ENCODE data around the gene PRR36.
"Not testable (repeated sequence)": the region's sequence is repeated elsewhere in the genome, so short reads cannot be mapped to it uniquely, and the experiment has no call there.

The PRR36 gene

DNA sequence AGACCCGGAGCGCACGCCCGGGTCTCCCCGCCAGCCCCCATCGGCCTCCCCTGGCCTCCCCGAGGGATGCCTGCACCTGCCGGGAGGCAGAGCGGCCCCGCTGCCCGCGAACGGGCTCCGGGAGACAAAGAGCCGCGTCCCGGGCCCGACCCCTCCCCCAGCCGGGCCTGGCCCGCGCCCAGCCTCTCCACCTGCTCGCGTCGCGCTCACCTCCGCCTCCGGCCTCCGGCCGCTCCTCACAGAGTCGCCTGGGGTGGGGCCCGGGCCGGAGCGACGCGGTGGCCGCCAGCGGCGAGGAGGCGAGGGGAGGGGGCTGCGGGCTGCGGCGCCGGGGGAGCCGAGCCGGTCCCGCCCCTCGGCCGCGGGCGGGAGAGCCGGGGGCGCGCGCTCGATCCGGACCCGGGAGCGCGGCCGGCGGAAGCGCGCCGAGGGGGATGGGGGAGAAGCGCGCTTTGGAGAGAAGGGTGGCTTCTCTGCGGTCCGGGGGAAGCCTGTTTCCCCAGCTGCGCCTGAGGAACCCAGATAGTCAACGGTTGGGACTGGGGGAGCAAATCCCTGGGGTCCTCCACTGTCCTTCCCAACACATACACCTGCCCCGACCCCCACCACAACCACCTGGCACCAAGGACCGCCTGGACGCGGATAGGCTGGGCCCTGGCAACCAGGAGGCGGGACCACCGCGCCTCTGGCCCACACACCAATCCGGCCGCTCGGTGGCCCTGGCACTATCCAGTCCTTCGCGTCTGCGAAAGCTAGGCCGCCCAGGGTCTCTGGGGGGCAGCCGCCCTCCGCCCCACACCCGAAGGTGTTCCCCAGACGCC is at the start of gene PRR36:
TSS of gene PRR36 (minus strand) at position 315 of the 821 bp plus-strand sequence. CDS start 701 bp downstream, outside the sequence.
- DNase-seq (ENCODE audit: low read depth), result no peak

DNA sequence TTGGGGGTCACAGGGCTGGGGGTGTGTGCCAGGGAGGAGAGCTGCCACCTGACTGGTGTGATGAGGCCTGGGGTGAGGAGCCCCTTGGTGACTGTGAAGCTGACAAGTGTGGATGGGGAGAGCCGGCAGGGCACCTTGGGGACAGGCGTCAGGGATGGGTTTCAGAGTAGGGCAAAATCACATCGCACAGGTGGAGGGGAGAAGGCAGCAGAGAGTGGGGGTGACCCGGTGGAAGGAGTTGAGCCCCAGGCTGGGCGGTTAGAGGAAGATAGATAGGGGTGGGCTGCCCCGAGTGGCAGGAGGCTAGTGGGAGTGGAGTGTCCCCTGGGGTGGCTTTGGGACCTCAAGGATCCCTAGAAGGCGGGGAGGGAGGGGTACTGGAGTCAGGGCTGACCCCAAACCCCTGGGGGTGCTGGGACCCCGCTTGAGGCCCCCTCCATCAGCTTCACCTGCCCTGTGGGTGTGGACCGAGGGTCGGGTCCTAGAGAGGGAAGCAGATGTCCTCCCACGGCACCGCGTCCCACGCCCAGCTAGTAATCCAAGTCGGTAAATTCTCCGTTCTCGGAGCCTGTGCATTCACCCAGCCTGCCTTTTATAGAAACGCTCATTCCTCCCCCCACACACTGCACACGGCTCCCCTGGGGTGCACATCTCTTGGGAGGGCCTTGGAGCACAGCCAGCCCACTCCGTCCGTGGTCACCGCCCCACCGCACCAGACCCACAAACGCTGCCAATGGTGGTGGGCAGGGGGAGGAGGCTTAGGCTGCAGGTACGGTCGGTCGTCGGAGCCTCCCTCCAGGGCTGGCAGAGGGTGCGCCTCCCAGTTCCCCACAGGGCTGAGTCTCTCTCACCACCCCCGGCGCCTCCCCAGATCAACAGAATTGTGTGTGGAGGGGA is 49.4 kb upstream of the PRR36 start:
- no peak for DNase-seq (ENCODE audit: low read depth)

DNA sequence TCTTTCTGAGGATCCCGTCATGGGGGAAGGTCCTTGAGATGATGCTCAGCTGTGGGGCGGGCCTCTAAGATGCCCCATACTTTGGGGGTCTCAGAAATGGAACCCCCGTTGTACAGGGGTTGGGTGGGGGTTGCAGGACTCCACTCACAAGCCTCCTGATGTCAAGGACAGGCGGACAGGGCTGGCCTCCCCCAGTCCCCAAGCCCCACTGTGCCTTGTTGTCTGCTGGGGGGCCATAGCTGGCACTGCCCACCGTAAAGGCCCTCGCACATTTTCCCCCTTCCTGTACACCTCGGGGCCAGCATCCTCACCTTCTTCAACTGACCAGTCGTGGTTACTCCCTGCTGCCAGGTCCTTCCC is 48.6 kb upstream of the PRR36 start:
- no peak for DNase-seq (ENCODE audit: low read depth)

DNA sequence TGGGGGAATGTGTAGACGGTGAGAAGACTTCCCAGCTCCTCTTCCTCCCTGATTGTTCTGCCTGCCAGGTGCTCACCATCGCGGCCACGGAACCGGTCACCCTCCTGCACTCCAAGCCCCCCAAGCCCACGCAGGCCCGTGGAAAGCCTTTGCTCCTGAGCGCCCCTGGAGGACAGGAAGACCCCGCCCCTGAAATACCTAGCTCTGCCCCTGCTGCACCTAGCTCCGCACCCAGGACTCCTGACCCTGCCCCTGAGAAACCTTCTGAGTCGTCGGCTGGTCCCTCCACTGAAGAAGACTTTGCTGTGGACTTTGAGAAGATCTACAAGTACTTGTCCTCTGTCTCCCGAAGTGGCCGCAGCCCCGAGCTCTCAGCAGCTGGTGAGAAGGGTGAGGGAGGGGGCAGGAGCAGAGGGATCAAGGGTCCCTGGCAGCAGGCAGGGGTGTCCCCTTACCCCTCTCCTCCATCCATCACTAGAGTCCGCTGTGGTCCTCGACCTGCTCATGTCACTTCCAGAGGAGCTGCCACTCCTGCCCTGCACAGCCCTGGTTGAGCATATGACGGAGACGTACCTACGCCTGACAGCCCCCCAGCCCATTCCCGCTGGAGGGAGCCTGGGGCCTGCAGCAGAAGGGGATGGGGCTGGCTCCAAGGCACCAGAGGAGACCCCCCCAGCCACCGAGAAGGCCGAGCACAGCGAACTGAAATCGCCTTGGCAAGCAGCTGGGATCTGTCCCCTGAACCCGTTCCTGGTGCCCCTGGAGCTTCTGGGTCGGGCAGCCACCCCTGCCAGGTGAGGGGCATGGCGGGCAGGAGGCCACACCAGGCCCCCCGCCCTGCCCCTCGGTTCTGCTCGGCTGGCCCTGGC is 48.0 kb upstream of the PRR36 start:
- DNase-seq (ENCODE audit: low read depth), result no peak

DNA sequence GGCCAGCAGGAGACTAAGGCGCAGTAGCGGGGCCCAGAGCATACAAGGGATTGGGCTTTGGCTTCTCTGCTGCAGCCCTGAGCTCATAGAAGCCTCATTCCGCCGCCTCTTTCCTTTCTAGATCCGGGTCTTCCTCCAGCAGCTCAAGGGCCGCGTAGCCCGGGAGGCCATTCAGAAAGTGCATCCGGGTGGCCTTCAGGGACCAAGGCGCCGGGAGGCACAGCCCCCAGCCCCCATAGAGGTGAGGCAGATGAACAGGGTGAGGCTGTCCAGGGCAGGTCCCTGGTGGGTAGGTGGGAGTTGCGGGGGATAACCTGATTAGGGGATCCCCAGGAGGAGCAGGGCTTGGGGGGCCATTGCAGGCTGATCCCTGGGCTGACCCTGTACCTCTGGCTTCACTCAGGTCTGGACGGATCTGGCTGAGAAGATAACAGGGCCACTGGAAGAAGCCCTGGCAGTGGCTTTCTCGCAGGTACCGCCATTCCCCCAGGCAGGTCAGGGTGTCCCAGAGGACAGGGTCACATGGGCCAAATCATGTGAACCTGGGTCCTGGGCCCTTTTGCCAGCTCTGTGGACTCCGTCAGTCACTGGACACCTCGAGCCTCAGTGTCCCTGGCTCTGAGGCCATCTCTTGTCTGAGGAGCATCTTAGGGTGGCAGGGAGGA is 47.2 kb upstream of the PRR36 start:
- DNase-seq (ENCODE audit: low read depth), result no peak

DNA sequence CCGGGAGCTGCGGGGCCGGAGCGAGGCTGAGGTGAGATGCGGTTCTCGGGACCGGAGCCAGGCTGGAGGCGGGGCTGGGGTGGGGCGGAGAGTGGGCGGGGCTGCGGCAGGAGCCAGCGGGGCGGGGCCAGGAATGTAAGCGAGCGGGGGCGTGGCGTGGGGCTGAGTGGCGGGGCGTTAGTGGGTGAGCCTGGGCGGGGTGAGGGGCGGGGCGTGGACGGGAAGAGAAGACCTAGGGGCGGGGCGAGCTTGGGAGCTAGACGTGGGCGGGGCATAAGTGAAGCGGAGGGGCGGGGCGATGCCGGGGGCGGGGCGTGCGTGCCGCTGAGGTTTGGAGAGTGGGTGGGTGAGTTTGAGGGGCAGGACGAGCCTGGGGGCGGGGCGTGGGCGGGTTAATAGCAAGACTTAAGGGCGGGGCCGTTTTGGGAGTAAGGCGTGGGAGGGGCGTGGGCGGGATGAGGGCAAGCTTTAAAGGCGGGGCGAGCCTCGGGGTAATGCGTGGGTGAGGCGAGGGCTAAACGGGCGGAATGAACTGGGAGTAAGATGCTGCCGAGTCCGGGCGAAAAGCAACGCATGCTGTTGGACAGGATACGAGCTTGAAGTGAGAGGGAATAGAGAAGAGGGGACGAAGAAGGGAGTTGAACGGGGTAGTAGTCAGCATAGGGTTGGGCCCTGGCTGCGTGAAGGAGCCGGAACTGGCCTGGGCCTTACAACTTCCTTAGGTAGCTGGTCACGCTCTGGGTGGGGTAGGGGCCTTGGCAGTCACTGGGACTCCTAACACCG is 46.5 kb upstream of the PRR36 start:
- peak; percentile 78 for DNase-seq (ENCODE audit: low read depth)

DNA sequence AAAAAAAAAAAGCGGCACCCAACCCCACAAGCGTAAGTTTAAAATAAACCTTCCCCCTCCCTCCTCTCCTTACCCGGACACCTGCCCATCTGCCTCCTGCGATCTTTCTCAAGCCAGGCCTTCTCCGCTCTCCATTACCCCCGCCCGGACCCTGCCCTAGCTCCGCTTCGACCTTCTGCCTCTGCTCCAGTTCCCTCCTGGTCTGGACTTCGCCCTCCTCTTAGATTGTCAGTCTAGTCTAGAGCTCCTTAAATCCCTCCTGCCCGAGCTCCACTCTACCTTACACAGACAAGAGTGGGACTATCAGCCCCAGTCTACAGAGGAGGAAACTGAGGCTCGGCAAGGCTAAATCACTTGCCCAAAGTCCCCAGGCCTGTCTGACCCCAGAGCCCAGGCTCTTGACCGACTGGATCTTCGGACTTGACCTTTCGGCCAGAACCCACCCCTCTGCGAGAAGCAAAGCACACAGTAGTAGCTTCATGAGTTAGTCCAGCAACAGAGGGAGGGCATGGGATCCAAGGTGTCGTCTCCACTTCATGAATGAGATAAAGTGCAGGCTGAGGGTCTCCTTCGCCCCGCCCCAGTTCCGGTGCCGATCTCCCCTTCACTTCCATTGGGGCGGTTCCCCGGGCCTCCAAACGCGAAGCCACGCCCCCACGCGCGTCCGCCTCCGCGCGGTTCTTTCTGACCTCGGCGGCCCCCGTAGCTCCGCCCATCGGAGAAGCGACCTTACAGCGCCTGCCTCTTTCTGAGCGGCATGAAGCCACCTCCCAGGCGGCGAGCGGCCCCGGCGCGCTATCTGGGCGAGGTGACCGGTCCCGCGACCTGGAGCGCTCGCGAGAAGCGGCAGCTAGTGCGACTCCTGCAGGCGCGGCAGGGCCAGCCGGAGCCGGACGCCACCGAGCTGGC is 45.7 kb upstream of the PRR36 start, which contains the start of gene SNAPC2:
TSS of gene SNAPC2 (plus strand) at position 729 of the 909 bp plus-strand sequence. CDS start at position 758, 29 bp downstream.
- peak; percentile 79 for DNase-seq (ENCODE audit: low read depth)

DNA sequence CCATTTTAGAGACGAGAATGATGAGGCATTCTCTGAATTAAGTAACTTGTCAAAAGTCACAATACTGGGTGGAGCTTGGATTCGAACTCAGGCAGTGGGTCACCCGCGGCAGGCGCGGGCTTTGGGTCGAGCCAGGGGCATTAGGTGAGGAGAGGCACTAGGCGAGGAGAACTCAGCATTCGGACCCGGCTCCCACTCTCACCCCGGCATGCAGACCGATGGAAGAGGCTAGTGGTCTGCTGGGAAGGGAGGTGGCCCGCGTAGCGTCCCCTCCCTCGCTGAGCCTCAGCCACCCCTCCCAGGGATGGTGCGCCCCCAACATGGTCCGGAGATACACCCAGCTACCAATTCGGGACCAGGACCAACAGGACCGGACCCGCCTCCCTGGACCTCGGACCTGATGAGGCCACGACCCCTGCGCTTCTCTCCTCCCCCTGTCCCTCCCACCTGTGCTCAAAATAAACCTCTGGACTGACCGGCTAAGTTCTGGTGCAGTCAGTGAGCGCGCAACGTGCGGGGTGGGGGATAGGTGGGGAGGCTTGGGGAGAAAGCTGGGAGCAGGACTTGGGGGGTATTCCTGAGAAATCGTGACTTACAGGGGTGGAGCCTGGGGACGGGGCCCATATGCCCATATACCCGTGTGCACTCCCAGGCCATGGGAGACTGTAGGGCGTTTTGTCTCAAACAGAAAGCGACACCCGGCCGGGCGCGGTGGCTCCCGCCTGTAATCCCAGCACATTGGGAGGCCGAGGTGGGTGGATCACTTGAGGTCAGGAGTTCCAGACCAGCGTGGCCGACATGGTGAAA is 44.6 kb upstream of the PRR36 start:
- DNase-seq (ENCODE audit: low read depth), result no peak

DNA sequence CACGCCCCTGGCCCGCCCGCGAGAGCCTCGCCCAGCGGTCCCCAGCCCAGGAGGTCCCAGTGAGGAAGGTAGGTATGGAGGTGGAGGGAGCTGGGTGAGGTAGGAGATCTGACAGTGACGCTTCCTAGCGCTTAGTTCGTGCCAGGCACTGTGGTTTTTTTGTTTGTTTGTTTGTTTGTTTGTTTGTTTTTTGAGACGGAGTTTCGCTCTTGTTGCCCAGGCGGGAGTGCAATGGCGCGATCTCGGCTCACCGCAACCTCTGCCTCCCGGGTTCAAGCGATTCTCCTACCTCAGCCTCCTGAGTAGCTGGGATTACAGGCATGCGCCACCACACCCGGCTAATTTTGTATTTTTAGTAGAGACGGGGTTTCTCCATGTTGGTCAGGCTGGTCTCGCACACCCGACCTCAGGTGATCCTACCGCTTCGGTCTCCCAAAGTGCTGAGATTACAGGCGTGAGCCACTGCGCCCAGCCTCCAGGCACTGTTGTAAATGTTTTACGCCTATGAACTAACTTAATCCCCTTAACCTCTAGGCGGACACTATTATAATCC is 43.9 kb upstream of the PRR36 start:
- not testable (repeated sequence) for DNase-seq (ENCODE audit: low read depth)

DNA sequence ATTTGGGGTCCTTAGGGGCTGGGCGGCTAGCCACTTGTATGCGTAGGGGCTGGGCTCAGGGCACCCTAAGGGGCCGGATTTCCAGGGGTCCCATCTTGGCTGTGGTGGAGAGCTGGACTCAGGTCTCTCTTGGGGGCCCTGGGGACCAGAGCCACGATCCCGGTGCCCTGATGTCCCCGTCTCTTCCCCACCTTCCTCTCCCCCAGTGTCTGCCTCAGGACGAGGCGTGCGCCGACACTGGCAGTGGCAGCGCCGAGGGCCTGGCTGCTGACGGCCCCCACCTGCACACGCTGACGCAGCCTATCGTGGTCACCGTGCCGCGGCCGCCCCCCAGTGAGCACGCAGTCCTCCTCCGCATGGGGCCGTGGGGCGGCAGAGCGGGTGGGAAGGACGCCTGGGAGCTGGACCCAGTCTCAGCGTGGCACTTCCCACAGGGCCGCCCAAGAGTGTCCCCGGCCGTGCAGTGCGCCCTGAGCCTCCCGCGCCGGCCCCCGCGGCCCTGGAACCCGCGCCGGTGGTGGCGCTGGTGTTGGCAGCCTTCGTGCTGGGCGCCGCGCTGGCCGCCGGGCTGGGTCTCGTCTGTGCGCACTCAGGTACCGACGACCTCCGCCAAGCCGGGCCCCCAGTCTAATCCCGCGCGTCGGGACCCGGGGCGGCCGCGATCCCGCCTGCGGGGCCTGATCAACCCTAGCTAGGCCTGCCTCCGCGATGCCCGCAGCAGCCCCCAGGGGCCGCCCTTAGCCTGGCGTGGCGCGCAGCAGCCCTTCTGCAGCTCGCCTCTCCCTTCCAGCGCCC is 43.3 kb upstream of the PRR36 start:
- DNase-seq (ENCODE audit: low read depth), result no peak

DNA sequence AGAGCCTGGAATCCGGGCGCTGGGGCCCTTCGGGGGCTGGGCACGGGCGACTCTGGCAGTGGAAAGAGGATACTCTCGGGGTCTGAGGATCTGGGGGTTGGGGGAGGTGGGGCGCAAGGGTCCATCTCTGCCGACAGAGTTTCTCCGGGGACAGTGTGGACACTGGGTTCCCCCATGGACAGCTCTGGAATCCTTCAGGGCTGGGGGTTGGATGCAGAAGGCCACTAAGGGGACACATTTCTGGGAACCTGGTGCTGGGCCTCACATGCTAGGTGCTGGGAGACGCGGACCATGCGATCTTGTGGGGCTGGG is 42.7 kb upstream of the PRR36 start:
- no peak for DNase-seq (ENCODE audit: low read depth)

DNA sequence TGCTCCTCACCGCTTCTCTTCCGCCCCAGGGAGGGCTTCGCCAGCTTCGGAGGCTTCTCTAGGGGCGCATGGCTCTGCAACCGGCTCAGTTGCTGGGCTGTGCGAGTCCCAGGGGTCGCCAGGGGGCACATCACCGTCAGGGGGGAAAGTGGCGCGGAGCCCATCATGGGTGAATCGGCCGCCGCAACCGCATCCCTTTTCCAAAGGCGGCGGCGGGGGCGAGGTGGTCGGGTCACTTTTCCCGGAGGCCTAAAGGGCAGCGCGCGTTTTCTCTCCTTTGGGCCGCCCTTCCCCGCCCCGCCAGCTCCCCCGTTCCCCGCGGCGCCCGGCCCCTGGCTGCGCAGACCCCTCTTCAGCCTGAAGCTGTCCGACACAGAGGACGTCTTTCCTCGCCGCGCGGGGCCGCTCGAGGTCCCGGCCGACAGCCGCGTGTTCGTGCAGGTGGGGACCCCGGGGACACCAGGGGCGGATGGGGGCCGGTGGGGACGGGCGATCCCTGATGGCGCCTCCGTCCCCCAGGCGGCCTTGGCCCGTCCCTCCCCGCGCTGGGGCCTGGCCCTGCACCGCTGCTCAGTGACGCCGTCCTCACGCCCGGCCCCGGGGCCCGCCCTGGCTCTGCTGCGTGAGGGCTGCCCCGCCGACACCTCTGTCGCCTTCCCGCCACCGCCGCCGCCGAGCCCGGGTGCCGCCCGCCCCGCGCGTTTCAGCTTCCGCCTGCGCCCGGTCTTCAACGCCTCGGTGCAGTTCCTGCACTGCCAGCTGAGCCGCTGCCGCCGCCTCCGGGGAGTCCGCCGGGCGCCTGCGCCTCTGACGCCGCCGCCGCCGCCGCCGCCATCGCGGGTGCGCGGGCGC is 42.1 kb upstream of the PRR36 start:
- DNase-seq (ENCODE audit: low read depth), result no peak

DNA sequence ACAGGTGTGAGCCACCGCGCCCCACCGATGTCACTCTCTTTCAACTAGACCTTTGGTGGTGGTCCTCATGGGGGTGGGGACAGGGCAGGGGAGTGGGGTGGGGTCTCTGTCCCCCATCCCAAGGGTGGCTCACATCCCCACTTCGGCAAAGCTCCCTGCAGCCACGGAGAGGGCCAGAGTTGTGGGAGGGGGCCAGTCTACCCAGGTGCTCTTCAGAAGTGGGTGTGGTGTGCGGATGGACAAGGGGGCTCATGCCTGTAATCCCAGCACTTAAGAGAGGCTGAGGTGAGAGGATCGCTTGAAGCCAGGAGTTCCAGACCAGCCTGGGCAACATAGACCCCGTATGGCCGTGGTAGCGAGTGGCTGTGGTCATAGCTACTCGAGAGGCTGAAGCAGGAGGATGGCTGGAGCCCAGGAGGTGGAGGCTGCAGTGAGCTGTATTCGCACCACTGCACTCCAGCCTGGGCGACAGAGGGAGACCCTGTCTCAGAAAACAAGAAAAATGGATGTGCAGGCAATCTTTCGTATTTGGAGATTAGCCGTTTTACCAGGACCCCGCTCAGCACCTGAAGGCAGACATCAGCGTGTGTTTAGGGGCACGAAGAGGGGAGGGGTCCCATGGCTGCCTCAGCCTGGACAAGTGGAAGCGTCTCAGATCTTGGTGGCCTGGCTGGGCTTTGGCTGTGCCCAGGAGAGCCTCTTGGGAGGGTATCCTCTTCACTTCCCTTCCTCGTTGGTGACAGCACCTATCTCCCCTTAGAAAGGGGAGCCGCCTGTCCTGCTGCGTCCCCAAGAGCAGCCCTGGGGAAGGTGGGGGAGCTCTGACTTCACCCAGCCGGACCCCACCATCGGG is 41.3 kb upstream of the PRR36 start:
- no peak for DNase-seq (ENCODE audit: low read depth)

DNA sequence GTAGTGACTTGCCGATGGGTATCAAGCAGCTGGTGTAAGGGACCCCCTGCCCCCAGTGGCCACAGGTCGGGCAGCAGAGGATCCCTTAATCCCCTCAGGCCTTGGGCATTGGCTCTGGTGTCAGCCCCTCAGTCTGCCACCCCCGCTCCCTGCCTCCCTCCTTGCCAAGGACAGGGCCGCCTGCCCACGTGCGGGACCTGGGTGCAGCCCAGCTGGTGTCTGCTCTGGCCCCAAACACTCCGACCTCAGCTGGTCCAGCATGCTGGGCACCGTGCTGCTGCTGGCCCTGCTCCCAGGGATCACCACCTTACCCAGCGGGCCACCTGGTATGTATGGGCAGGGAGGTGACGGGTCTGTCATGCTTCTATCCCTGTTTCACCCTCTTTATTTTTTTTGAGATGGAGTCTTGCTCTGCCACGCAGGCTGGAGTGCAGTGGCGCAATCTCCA is 40.4 kb upstream of the PRR36 start, which contains the start of gene TGFBR3L:
TSS of gene TGFBR3L (plus strand) at position 233 of the 448 bp plus-strand sequence.
- DNase-seq (ENCODE audit: low read depth), result no peak

DNA sequence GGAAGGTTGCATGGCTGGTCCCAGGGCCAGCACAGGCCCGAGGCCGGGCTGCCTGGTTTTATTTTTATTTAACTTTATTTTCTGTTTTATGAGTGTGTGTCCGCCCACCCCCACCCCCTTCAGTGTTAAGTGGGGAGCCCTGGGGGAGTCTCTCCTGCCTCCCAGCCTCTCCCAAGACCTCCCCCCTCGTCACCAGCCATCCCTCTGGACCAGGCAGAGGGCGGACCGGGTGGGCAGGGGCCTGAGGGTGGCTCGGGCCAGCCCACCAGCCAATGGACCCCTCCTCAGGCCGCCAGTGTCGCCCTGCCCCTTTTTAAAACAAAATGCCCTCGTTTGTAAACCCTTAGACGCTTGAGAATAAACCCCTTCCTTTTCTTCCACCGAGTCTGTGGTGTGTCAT is 39.9 kb upstream of the PRR36 start:
- no peak for DNase-seq (ENCODE audit: low read depth)

DNA sequence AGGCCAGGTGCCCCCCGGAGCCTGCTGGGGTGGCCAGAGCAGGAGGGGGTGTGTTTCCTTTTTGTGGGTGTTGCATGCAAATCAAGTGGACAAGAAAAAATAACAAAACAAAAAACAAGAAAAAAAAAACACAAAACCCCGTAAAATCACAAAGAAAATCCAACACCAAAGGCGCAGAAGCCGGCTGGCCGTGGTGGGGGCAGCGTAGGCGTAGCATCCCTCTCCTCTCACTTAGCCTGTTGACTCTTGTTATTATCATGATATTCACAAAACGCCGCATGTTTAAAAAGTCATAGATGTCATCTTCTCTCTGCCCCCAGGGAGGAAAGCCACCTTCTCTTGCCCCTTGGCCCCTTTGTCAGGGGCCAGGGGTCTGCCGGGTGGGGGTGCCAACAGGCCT is 39.5 kb upstream of the PRR36 start:
- DNase-seq (ENCODE audit: low read depth), result no peak

All from HS-5 (cell line).